Prostate gland (tissue), 2 donors: ENCODE results near the gene MAP3K9. TPM values are rescaled to one million over a fixed set of nuclear protein-coding genes. Genes with fewer than 3 reads are reported as not detected.

ENCODE experiments used
- DNase-seq: peaks from one replicate; pipeline ENCODE4 v3.0.0-alpha.2; 2019; ENCODE audit warnings: low spot score
- H3K27ac ChIP-seq, 2 donors: fragments of 200-600 bp; sonication (generic); 2 replicates each; pipeline ENCODE4 v1.5.1; 2017 to 2019
- H3K27me3 ChIP-seq: fragments of 200-600 bp; sonication (generic); replicated peaks from 2 replicates; pipeline ENCODE4 v1.5.1; 2019; ENCODE audit not compliant: insufficient read depth
- H3K36me3 ChIP-seq, 2 donors: fragments of 200-600 bp; sonication (generic); 1 replicate in 1 of 2; 2 replicates in 1 of 2; pipeline versions ENCODE4 v1.5.1 to v1.8.1; 2017 to 2019
- H3K4me1 ChIP-seq: fragments of 200-600 bp; sonication (generic); replicated peaks from 2 replicates; pipeline ENCODE4 v1.5.1; 2019
- H3K4me3 ChIP-seq, 2 donors: fragments of 200-600 bp; sonication (generic); 2 replicates each; pipeline ENCODE4 v1.5.1; 2017 to 2019
- H3K9me3 ChIP-seq: fragments of 200-600 bp; sonication (generic); 2 replicates; pipeline ENCODE4 v1.5.1; 2017
- POLR2A ChIP-seq: fragments of 450-650 bp; IDR thresholded peaks from one replicate; pipeline ENCODE4 v1.6.1; 2016; ENCODE audit warnings: antibody characterized with exemption, mild to moderate bottlenecking
- POLR2AphosphoS5 ChIP-seq: sonication (generic); formaldehyde crosslinking; IDR thresholded peaks from one replicate; pipeline ENCODE4 v1.6.1; 2017; ENCODE audit warnings: antibody characterized with exemption
- WGBS: methylation state at CpG from one replicate; pipeline ENCODE4 v1.1.5; 2018; 5-methylcytosine and 5-hydroxymethylcytosine counted together
- intact Hi-C: fragments of 100-400 bp; cut with DNase I; formaldehyde crosslinking; loops from one replicate; pipeline ENCODE4 v1.14.2; 2022
- total RNA-seq, 2 donors: library from RNA; depleted of rRNA; stranded (reverse); fragments of >200 nt; gene quantifications; one replicate each; pipeline ENCODE4 v1.1.0, GENCODE V29; 2016
- TF ChIP-seq, protein P1 (sequence below), 4 experiments: fragments of 200-600 bp in 2 of 4; fragments of 450-650 bp in 2 of 4; sonication (generic) in 2 of 4; IDR thresholded peaks; 1 replicate in 3 of 4; 2 replicates in 1 of 4; pipeline ENCODE4 v1.5.1; 2016 to 2019; ENCODE audit warnings: antibody characterized with exemption in 4 of 4, mild to moderate bottlenecking in 2 of 4, moderate library complexity in 2 of 4

Gene MAP3K9
- total RNA-seq, 2 donors from 2014 or later: 5.3 to 9.5 TPM

DNA sequence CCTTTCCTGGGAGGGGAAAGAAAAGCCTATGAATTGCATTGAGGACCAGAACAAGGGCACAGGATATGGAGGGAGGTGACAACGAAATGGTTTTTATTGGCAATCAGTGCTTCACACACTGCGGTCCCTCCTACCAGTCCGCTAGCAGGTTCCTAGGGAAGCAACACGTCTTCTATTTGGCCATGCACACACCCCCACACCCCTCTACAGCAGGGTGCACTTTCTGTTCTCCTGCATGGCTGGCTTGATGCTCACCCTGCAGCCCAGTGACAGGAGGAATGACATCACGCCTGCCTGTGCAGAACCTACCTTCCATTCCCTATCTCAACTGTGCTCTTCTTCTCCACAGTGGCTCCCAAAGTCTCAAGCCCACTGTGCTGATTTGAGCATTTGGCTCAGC lies 109.7 kb downstream of the MAP3K9 start:
- H3K9me3 ChIP-seq: no peaks in the 10 kb centered on the region
- WGBS: 80% methylated on average over 5 of the region's 5 CpGs
- no peak overlapping the region for H3K27ac ChIP-seq
- no peak for TF ChIP-seq POLR2A
- H3K4me3 ChIP-seq: no peak overlapping the region
- intact Hi-C loops: no loop called here
- DNase-seq: no peak
- no peaks in the 10 kb centered on the region for H3K4me1 ChIP-seq
- no peaks in the 10 kb centered on the region for H3K36me3 ChIP-seq
- no peaks in the 10 kb centered on the region for H3K27me3 ChIP-seq

DNA sequence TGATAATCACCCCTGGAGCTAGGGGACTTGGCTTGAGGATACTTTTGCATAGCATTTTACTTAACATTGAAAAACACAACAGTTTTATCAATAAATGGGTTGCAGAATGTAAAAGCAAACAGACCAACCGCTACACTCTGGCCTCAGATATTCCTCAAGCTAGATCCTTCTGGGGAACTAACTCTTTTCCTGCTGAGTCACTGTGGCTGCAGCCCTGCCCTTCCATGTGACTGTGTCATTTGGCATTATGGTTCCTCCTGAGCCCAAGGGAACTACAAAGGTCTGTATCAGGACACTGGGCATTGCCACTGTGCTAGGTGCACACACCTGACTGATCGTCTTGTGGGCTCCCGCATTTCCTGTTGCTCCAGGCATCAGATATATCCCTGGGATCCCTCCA lies 111.0 kb downstream of the MAP3K9 start:
- TF ChIP-seq POLR2AphosphoS5: no peak
- TF ChIP-seq, protein P1, sequence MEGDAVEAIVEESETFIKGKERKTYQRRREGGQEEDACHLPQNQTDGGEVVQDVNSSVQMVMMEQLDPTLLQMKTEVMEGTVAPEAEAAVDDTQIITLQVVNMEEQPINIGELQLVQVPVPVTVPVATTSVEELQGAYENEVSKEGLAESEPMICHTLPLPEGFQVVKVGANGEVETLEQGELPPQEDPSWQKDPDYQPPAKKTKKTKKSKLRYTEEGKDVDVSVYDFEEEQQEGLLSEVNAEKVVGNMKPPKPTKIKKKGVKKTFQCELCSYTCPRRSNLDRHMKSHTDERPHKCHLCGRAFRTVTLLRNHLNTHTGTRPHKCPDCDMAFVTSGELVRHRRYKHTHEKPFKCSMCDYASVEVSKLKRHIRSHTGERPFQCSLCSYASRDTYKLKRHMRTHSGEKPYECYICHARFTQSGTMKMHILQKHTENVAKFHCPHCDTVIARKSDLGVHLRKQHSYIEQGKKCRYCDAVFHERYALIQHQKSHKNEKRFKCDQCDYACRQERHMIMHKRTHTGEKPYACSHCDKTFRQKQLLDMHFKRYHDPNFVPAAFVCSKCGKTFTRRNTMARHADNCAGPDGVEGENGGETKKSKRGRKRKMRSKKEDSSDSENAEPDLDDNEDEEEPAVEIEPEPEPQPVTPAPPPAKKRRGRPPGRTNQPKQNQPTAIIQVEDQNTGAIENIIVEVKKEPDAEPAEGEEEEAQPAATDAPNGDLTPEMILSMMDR (IDR thresholded peaks at IDR 0.05): no peak
- Histone ChIP-seq H3K27me3 (no peaks in the 10 kb centered on the region), H3K4me1 (no peaks in the 10 kb centered on the region), H3K27ac (no peak overlapping the region), H3K4me3 (no peak overlapping the region), H3K9me3 (no peaks in the 10 kb centered on the region), H3K36me3 (no peaks in the 10 kb centered on the region)
- 84% methylated on average over 3 of the region's 3 CpGs for WGBS
- intact Hi-C loops: no loop called here
- no peak for DNase-seq

- intact Hi-C loops: no loop called here
- 65% methylated on average over 2 of the region's 2 CpGs for WGBS
- no peak for TF ChIP-seq POLR2AphosphoS5
These were observed 111.6 kb downstream of the MAP3K9 start for GRCh38 chr14:70697701-70698100.

DNA sequence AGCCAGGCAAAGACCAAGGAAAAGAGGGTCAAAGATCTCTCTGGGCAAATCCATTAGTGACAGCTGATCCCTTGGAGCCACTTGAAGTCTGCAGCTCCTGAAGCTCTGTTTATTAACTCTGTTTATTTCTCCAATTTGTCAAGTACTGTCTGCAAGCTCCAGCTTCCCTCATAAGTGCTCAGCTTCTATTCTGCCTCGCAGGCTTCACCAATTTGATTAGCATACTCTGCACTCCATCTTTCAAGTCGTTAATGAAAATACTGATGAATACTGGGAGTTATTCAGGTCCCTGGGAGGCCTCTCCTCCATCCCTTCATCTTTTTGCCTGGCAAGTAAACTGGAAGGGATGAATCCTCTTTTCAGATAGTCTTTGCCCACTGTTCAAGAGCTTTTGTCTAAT lies 113.3 kb downstream of the MAP3K9 start:
- WGBS: 64% methylated on average over 2 of the region's 2 CpGs

More at GRCh38 chr14:70697701-70698100, 111.6 kb downstream of the MAP3K9 start:
- H3K9me3 ChIP-seq: no peaks in the 10 kb centered on the region
- H3K27ac ChIP-seq: no peak overlapping the region
- DNase-seq: no peak
- H3K4me1 ChIP-seq: no peaks in the 10 kb centered on the region
- no peak overlapping the region for H3K4me3 ChIP-seq
- H3K27me3 ChIP-seq: no peaks in the 10 kb centered on the region
- no peaks in the 10 kb centered on the region for H3K36me3 ChIP-seq

DNA sequence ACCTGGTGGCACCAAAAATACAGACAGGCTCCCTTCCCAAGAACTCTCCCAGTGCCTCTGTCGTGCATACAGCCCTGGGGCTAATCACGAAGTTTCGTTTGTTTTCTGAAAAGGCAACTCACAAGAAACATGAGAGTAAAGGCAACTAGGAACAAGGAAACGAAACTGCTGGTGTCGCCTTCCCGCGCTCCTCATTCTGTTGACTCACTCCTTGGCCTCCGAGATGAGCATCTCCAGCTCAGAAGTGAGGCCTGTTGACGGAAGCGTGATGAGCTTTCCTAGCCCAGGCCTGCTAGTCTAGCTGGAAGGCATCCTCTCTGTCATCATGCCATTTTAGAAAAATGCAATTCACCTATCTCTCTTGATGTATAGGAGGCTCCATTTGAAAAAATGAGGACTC lies 117.1 kb downstream of the MAP3K9 start:
- H3K4me3 ChIP-seq: no peak overlapping the region
- no peak for TF ChIP-seq POLR2AphosphoS5
- TF ChIP-seq, protein P1 (IDR thresholded peaks at IDR 0.05): no peak
- no peak for TF ChIP-seq POLR2A
- WGBS: 85% methylated on average over 10 of the region's 10 CpGs
- DNase-seq: no peak
- H3K27ac ChIP-seq: no peak overlapping the region
- H3K27me3 ChIP-seq: no peaks in the 10 kb centered on the region
- no peaks in the 10 kb centered on the region for H3K4me1 ChIP-seq
- no peaks in the 10 kb centered on the region for H3K9me3 ChIP-seq
- no peaks in the 10 kb centered on the region for H3K36me3 ChIP-seq
- intact Hi-C loops: no loop called here

More for the DNA sequence above, 113.3 kb downstream of the MAP3K9 start:
- intact Hi-C loops: no loop called here
- DNase-seq: no peak
- no peaks in the 10 kb centered on the region for H3K9me3 ChIP-seq
- H3K27ac ChIP-seq: no peak overlapping the region
- no peaks in the 10 kb centered on the region for H3K27me3 ChIP-seq
- no peak overlapping the region for H3K4me3 ChIP-seq
- no peaks in the 10 kb centered on the region for H3K36me3 ChIP-seq
- no peaks in the 10 kb centered on the region for H3K4me1 ChIP-seq
- TF ChIP-seq, protein P1 (IDR thresholded peaks at IDR 0.05): no peak
- TF ChIP-seq POLR2A (no peak), POLR2AphosphoS5 (no peak)

- H3K9me3 ChIP-seq: no peaks in the 10 kb centered on the region
These were observed 123.7 kb downstream of the MAP3K9 start for GRCh38 chr14:70685474-70686197.

More at GRCh38 chr14:70685474-70686197, 123.7 kb downstream of the MAP3K9 start:
- Histone ChIP-seq H3K4me3 (no peak overlapping the region), H3K27ac (no peak overlapping the region), H3K4me1 (no peaks in the 10 kb centered on the region), H3K27me3 (no peaks in the 10 kb centered on the region), H3K36me3 (no peaks in the 10 kb centered on the region)
- DNase-seq: no peak
- WGBS: 83% methylated on average over 7 of the region's 7 CpGs
- intact Hi-C loops: no loop called here
- TF ChIP-seq, protein P1 (IDR thresholded peaks at IDR 0.05): no peak
- no peak for TF ChIP-seq POLR2A
- TF ChIP-seq POLR2AphosphoS5: no peak
